Activated CD4-positive, alpha-beta T cell treated with anti-CD3 and anti-CD28 coated beads, Interleukin-2, amount 10 ng/mL, durations not matched to agents 7 days and 5 days (primary cell): ENCODE measurements around the gene IFNA16. TPM values are rescaled to one million over a fixed set of nuclear protein-coding genes. Genes with fewer than 3 reads are reported as not detected.
"Not testable (repeated sequence)": the region's sequence is repeated elsewhere in the genome, so short reads cannot be mapped to it uniquely, and the experiment has no call there.

ENCODE experiments used
- CTCF ChIA-PET: fragments of 350-600 bp; sonication (Branson Sonifier 250); formaldehyde crosslinking; loops from one replicate; lab custom pipeline; 2021; ENCODE audit warnings: antibody characterized with exemption; lab: Charles Lee
- POLR2A ChIA-PET: fragments of 350-600 bp; sonication (Branson Sonifier 250); formaldehyde crosslinking; loops from one replicate; lab custom pipeline; 2021; ENCODE audit warnings: antibody characterized with exemption; lab: Charles Lee
- DNase-seq: peaks from one replicate; pipeline ENCODE4 v3.0.0-alpha.2; 2020
- H3K27ac Mint-ChIP-seq: one replicate; pipeline ENCODE4 v1.8.0; 2021; ENCODE audit warnings: mild to moderate bottlenecking, moderate library complexity, mixed read lengths
- H3K27me3 Mint-ChIP-seq: one replicate; pipeline ENCODE4 v1.8.0; 2021; ENCODE audit warnings: mixed read lengths
- H3K36me3 Mint-ChIP-seq: one replicate; pipeline ENCODE4 v1.8.0; 2021; ENCODE audit warnings: low read depth, mixed read lengths
- H3K4me1 Mint-ChIP-seq: one replicate; pipeline ENCODE4 v1.8.0; 2021; ENCODE audit warnings: mixed read lengths
- H3K4me3 Mint-ChIP-seq: one replicate; pipeline ENCODE4 v1.8.0; 2021; ENCODE audit warnings: mild to moderate bottlenecking, moderate library complexity, mixed read lengths
- H3K9me3 Mint-ChIP-seq: one replicate; pipeline ENCODE4 v1.8.0; 2021; ENCODE audit warnings: mixed read lengths
- total RNA-seq, 2 experiments: library from RNA; stranded (reverse); gene quantifications; one replicate each; pipeline ENCODE4 v1.2.3, GENCODE V29; 2021

IFNA16 gene
- total RNA-seq, 2 experiments from 2014 or later = not detected

GRCh38 chr9:21174671-21175070, 42.4 kb downstream of the IFNA16 start:
- ChIA-PET CTCF (interaction anchor here (0.6 to 1.3 kb wide), 2 partner anchors 20 to 353 kb away, joined by 3 to 4 read pairs; no protein-coding TSS in a partner anchor), POLR2A (no interaction called here)
- Mint-ChIP-seq H3K27ac (no peak overlapping the region), H3K9me3 (no peaks in the 10 kb centered on the region), H3K4me1 (no peaks in the 10 kb centered on the region), H3K36me3 (no peaks in the 10 kb centered on the region), H3K27me3 (peaks cover 28% of the 10 kb centered on the region), H3K4me3 (no peak overlapping the region)
- DNase-seq = no peak

- no peaks in the 10 kb centered on the region for H3K36me3 Mint-ChIP-seq
- ChIA-PET POLR2A (no interaction called here), CTCF (no interaction called here)
- no peak overlapping the region for H3K27ac Mint-ChIP-seq
- H3K4me3 Mint-ChIP-seq = no peak overlapping the region
- H3K27me3 Mint-ChIP-seq = peaks cover 34% of the 10 kb centered on the region
- no peak for DNase-seq
- no peaks in the 10 kb centered on the region for H3K9me3 Mint-ChIP-seq
- no peaks in the 10 kb centered on the region for H3K4me1 Mint-ChIP-seq
These were observed 45.0 kb downstream of the IFNA16 start for GRCh38 chr9:21172156-21172555.

GRCh38 chr9:21171351-21171750, 45.8 kb downstream of the IFNA16 start:
- POLR2A ChIA-PET = no interaction called here
- Mint-ChIP-seq H3K4me1 (peaks cover 3% of the 10 kb centered on the region), H3K27me3 (peaks cover 33% of the 10 kb centered on the region), H3K27ac (no peak overlapping the region), H3K4me3 (no peak overlapping the region), H3K9me3 (no peaks in the 10 kb centered on the region), H3K36me3 (no peaks in the 10 kb centered on the region)
- DNase-seq = no peak
- CTCF ChIA-PET = no interaction called here

GRCh38 chr9:21166560-21166959, 50.6 kb downstream of the IFNA16 start, which contains the start of gene IFNA21:
Gene IFNA21, minus strand, starts transcription at chr9:21166660. Its CDS starts 48 bp downstream, at chr9:21166612.
- H3K9me3 Mint-ChIP-seq, H3K4me3 Mint-ChIP-seq, H3K27ac Mint-ChIP-seq, H3K36me3 Mint-ChIP-seq, CTCF ChIA-PET, DNase-seq, POLR2A ChIA-PET: not testable (repeated sequence)
- Mint-ChIP-seq H3K27me3 (peaks cover 23% of the 10 kb centered on the region), H3K4me1 (peaks cover 23% of the 10 kb centered on the region)

Other genes starting within 250 kb of the IFNA16 start
- gene HACD4, start 185.7 kb downstream of the IFNA16 start, total RNA-seq = 10 to 100 TPM; 15.0 to 17.1 TPM
- not detected for gene IFNB1, start 139.4 kb downstream of the IFNA16 start, total RNA-seq
- not detected for gene IFNW1, start 75.5 kb downstream of the IFNA16 start, total RNA-seq
- gene IFNA21, start 50.7 kb downstream of the IFNA16 start, total RNA-seq = not detected
- gene IFNA4, start 29.7 kb downstream of the IFNA16 start, total RNA-seq = not detected
- gene IFNA7, start 15.1 kb downstream of the IFNA16 start, total RNA-seq = not detected
- gene IFNA10, start 10.2 kb downstream of the IFNA16 start, total RNA-seq = not detected
- gene IFNA17, start 10.9 kb upstream of the IFNA16 start, total RNA-seq = not detected
- gene IFNA14, start 22.7 kb upstream of the IFNA16 start, total RNA-seq = not detected
- gene IFNA5, start 88.0 kb upstream of the IFNA16 start, total RNA-seq = not detected
- gene KLHL9, start 118.1 kb upstream of the IFNA16 start, total RNA-seq = 10 to 100 TPM; 20.9 to 21.8 TPM
- not detected for gene IFNA6, start 133.6 kb upstream of the IFNA16 start, total RNA-seq
- gene IFNA13, start 150.7 kb upstream of the IFNA16 start, total RNA-seq = not detected
- not detected for gene IFNA2, start 168.1 kb upstream of the IFNA16 start, total RNA-seq
- not detected for gene IFNA8, start 191.8 kb upstream of the IFNA16 start, total RNA-seq
- not detected for gene IFNA1, start 223.1 kb upstream of the IFNA16 start, total RNA-seq